Neural cell (in vitro differentiated cells): ENCODE results near the gene PXDN. TPM values are rescaled to one million over a fixed set of nuclear protein-coding genes. Genes with fewer than 3 reads are reported as not detected.

ENCODE experiments used
- H2AFZ ChIP-seq: fragments of 200-600, 300-800 bp; sonication (generic), shearing (Covaris generic); 2 replicates; pipeline ENCODE4 v1.6.0; 2014; ENCODE audit warnings: low read depth, mild to moderate bottlenecking, antibody characterized with exemption, low read length, moderate library complexity
- H3F3A ChIP-seq: fragments of 200-600 bp; shearing (Covaris generic); 2 replicates; pipeline ENCODE4 v1.6.1; 2016; ENCODE audit warnings: mild to moderate bottlenecking, moderate library complexity, mixed read lengths, antibody characterized with exemption, low read length; ENCODE audit not compliant: insufficient read depth, poor library complexity, severe bottlenecking
- H3K27ac ChIP-seq: fragments of 200-600, 300-800 bp; sonication (generic), shearing (Covaris generic); 2 replicates; pipeline ENCODE4 v1.5.1; 2014; ENCODE audit warnings: mild to moderate bottlenecking, low read length, moderate library complexity
- H3K27me3 ChIP-seq: fragments of 300-800, 200-600 bp; sonication (generic), shearing (Covaris generic); 2 replicates; pipeline ENCODE4 v1.6.0; 2014; ENCODE audit warnings: mild to moderate bottlenecking, low read depth, low read length, moderate library complexity; ENCODE audit not compliant: insufficient read depth
- H3K36me3 ChIP-seq: fragments of 300-800, 200-600 bp; sonication (generic), shearing (Covaris generic); 2 replicates; pipeline ENCODE4 v1.5.1; 2014; ENCODE audit warnings: mild to moderate bottlenecking, antibody characterized with exemption, low read length, moderate library complexity; ENCODE audit not compliant: insufficient read depth
- H3K4me2 ChIP-seq: fragments of 300-800, 200-600 bp; sonication (generic), shearing (Covaris generic); 2 replicates; pipeline ENCODE4 v1.6.0; 2014; ENCODE audit warnings: mild to moderate bottlenecking, low read length
- H3K4me3 ChIP-seq: fragments of 300-800, 200-600 bp; sonication (generic), shearing (Covaris generic); 2 replicates; pipeline ENCODE4 v1.5.1; 2014; ENCODE audit warnings: mild to moderate bottlenecking, low read length, moderate library complexity
- H3K79me2 ChIP-seq: fragments of 200-600 bp; shearing (Covaris generic); replicated peaks from 2 replicates; pipeline ENCODE4 v1.6.0; 2014; ENCODE audit warnings: mild to moderate bottlenecking, low read length, moderate library complexity; ENCODE audit not compliant: insufficient read depth
- H3K9ac ChIP-seq: fragments of 300-800, 200-600 bp; sonication (generic), shearing (Covaris generic); 2 replicates; pipeline ENCODE4 v1.6.1; 2016; ENCODE audit warnings: mild to moderate bottlenecking, low read length, mixed read lengths
- H3K9me2 ChIP-seq: fragments of 200-600 bp; shearing (Covaris generic); 2 replicates; pipeline ENCODE4 v1.6.1; 2016; ENCODE audit warnings: mild to moderate bottlenecking, low read length, mixed read lengths; ENCODE audit not compliant: insufficient read depth
- H3K9me3 ChIP-seq: fragments of 200-600, 300-800 bp; sonication (generic), shearing (Covaris generic); 2 replicates; pipeline ENCODE4 v1.6.1; 2016; ENCODE audit warnings: mild to moderate bottlenecking, mixed run types, low read length, moderate library complexity, mixed read lengths
- H4K20me1 ChIP-seq: fragments of 200-600 bp; shearing (Covaris generic); 2 replicates; pipeline ENCODE4 v1.6.1; 2016; ENCODE audit warnings: mild to moderate bottlenecking, mixed run types; ENCODE audit not compliant: insufficient read depth
- EP300 ChIP-seq: fragments of 450-650 bp; conservative IDR thresholded peaks from 2 replicates; pipeline ENCODE4 v1.6.1; 2014; ENCODE audit warnings: antibody characterized with exemption, mild to moderate bottlenecking, moderate library complexity; ENCODE audit not compliant: poor library complexity, severe bottlenecking
- EZH2 ChIP-seq: fragments of 200-600, 300-800 bp; shearing (Covaris generic), sonication (generic); IDR thresholded peaks from 2 replicates; pipeline ENCODE4 v1.6.1; 2014; ENCODE audit warnings: antibody characterized with exemption, low read length, borderline replicate concordance, mild to moderate bottlenecking; ENCODE audit not compliant: insufficient read depth, poor library complexity, severe bottlenecking
- MXI1 ChIP-seq: fragments of 450-650 bp; conservative IDR thresholded peaks from 2 replicates; pipeline ENCODE4 v1.6.1; 2014; ENCODE audit warnings: antibody characterized with exemption, mild to moderate bottlenecking; ENCODE audit not compliant: poor library complexity, severe bottlenecking
- POLR2AphosphoS5 ChIP-seq: IDR thresholded peaks from 2 replicates; pipeline ENCODE4 v1.6.1; 2012
- RAD21 ChIP-seq: fragments of 450-650 bp; conservative IDR thresholded peaks from 2 replicates; pipeline ENCODE4 v1.6.1; 2014; ENCODE audit warnings: antibody characterized with exemption, mild to moderate bottlenecking, moderate library complexity
- SMC3 ChIP-seq: fragments of 450-650 bp; conservative IDR thresholded peaks from 2 replicates; pipeline ENCODE4 v1.6.1; 2014; ENCODE audit warnings: antibody characterized with exemption, mild to moderate bottlenecking, moderate library complexity; ENCODE audit not compliant: poor library complexity
- TAF1 ChIP-seq: IDR thresholded peaks from 2 replicates; pipeline ENCODE4 v1.6.1; 2012; ENCODE audit warnings: low read depth
- polyA plus RNA-seq: library from polyadenylated mRNA; depleted of rRNA; stranded (reverse); fragments of >200 nt; gene quantifications from 2 replicates; pipeline ENCODE4 v1.2.3, GENCODE V29; 2014
- TF ChIP-seq, protein P1 (sequence below): fragments of 450-650 bp; IDR thresholded peaks from 2 replicates; pipeline ENCODE4 v1.5.1; 2014; ENCODE audit warnings: antibody characterized with exemption, mild to moderate bottlenecking, moderate library complexity; ENCODE audit not compliant: poor library complexity, severe bottlenecking
- TF ChIP-seq, protein P2 (sequence below): IDR thresholded peaks from 2 replicates; pipeline ENCODE4 v1.6.1; 2012; ENCODE audit warnings: borderline replicate concordance

Gene PXDN
- polyA plus RNA-seq, 1 donor from 2014 or later: 181 TPM

DNA sequence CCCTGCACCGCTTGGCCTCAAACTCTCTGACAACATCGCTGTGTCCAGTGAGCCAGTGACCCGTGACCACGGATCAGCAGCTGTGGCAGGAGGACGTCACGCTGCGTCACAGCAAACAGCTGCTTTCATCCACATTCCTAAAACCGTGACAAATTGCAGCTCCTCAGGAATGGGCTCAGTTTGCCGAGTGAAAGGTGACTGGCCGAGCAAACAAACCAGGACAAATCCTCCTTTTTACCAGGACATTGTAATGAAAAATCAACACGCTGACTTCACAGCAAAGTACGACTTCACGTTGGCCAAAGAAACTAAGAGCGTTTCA is 57.6 kb downstream of the PXDN start:
- H3K79me2 ChIP-seq: no peaks in the 10 kb centered on the region
- no peak overlapping the region for H2AFZ ChIP-seq
- no peaks in the 10 kb centered on the region for H3K9me3 ChIP-seq
- no peak overlapping the region for H3K4me2 ChIP-seq
- no peaks in the 10 kb centered on the region for H4K20me1 ChIP-seq
- H3K9me2 ChIP-seq: no peaks in the 10 kb centered on the region
- H3K27me3 ChIP-seq: no peaks in the 10 kb centered on the region
- no peak overlapping the region for H3K9ac ChIP-seq
- no peak overlapping the region for H3K4me3 ChIP-seq
- no peaks in the 10 kb centered on the region for H3K36me3 ChIP-seq
- no peaks in the 10 kb centered on the region for H3F3A ChIP-seq
- TF ChIP-seq EP300: no peak
- TF ChIP-seq POLR2AphosphoS5: no peak
- no peak for TF ChIP-seq SMC3
- TF ChIP-seq, protein P1, sequence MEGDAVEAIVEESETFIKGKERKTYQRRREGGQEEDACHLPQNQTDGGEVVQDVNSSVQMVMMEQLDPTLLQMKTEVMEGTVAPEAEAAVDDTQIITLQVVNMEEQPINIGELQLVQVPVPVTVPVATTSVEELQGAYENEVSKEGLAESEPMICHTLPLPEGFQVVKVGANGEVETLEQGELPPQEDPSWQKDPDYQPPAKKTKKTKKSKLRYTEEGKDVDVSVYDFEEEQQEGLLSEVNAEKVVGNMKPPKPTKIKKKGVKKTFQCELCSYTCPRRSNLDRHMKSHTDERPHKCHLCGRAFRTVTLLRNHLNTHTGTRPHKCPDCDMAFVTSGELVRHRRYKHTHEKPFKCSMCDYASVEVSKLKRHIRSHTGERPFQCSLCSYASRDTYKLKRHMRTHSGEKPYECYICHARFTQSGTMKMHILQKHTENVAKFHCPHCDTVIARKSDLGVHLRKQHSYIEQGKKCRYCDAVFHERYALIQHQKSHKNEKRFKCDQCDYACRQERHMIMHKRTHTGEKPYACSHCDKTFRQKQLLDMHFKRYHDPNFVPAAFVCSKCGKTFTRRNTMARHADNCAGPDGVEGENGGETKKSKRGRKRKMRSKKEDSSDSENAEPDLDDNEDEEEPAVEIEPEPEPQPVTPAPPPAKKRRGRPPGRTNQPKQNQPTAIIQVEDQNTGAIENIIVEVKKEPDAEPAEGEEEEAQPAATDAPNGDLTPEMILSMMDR: no peak
- TF ChIP-seq, protein P2, sequence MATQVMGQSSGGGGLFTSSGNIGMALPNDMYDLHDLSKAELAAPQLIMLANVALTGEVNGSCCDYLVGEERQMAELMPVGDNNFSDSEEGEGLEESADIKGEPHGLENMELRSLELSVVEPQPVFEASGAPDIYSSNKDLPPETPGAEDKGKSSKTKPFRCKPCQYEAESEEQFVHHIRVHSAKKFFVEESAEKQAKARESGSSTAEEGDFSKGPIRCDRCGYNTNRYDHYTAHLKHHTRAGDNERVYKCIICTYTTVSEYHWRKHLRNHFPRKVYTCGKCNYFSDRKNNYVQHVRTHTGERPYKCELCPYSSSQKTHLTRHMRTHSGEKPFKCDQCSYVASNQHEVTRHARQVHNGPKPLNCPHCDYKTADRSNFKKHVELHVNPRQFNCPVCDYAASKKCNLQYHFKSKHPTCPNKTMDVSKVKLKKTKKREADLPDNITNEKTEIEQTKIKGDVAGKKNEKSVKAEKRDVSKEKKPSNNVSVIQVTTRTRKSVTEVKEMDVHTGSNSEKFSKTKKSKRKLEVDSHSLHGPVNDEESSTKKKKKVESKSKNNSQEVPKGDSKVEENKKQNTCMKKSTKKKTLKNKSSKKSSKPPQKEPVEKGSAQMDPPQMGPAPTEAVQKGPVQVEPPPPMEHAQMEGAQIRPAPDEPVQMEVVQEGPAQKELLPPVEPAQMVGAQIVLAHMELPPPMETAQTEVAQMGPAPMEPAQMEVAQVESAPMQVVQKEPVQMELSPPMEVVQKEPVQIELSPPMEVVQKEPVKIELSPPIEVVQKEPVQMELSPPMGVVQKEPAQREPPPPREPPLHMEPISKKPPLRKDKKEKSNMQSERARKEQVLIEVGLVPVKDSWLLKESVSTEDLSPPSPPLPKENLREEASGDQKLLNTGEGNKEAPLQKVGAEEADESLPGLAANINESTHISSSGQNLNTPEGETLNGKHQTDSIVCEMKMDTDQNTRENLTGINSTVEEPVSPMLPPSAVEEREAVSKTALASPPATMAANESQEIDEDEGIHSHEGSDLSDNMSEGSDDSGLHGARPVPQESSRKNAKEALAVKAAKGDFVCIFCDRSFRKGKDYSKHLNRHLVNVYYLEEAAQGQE: no peak
- no peak for TF ChIP-seq EZH2
- TF ChIP-seq MXI1: no peak
- no peak for TF ChIP-seq RAD21
- no peak for TF ChIP-seq TAF1
- H3K27ac ChIP-seq: no peak overlapping the region

DNA sequence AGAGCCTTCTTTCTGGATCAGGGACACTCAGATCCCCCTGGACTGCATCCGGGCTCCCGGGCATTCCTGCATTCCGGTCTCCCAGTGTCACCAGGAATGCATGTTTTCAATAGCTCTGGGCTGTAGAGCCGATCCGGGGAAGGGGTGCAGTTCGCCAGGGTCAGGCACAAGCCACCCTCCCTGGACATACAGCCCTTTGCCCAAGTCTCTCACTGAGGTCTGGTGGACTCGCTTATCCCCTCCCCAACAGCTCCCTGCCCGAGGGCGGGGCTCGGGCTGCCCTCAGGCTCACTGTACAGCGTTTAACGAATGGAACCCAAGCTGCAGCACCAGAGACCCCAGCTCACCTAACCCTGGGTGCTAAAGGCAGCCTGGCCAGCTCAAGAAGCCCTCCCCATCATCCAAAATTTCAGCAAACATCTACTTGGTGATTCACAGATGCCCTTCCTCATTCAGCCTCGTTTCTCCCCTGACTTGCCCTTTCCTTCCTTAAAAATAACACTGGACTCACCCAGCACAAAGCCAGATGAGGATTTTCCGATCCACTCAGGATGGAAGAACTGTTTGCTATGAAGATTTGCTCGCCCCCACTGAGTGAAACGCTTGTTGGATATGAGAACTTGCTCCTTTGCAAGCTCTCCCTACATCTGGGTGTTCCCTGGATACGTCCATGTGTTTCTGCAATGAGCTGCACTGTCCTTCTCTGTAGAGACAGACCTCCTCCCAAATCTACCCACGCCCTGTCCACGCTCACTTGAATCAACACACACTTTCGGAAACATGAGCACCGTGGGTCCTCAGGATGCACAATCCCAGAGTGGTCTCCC is 58.1 kb downstream of the PXDN start:
- Histone ChIP-seq H3K79me2 (no peaks in the 10 kb centered on the region), H3K4me3 (no peak overlapping the region), H3K9me3 (no peaks in the 10 kb centered on the region), H3K9me2 (no peaks in the 10 kb centered on the region), H3F3A (no peaks in the 10 kb centered on the region), H3K27ac (no peak overlapping the region), H3K36me3 (no peaks in the 10 kb centered on the region), H3K4me2 (no peak overlapping the region), H2AFZ (no peak overlapping the region), H3K27me3 (no peaks in the 10 kb centered on the region), H3K9ac (no peak overlapping the region), H4K20me1 (no peaks in the 10 kb centered on the region)
- TF ChIP-seq RAD21 (no peak), MXI1 (no peak), EP300 (no peak), SMC3 (no peak), TAF1 (no peak), EZH2 (no peak), POLR2AphosphoS5 (no peak)
- TF ChIP-seq, protein P1: no peak
- TF ChIP-seq, protein P2: no peak
